ENCODE measurements around the gene SCYL3. TPM values are rescaled to one million over a fixed set of nuclear protein-coding genes. Genes with fewer than 3 reads are reported as not detected.

Gene SCYL3
- total and polyA plus RNA-seq, 2 experiments from 2014 or later, result 2.2 to 6.8 TPM

GRCh38 chr1:169835647-169836046 lies 58.0 kb downstream of the SCYL3 start (continued):
- TF ChIP-seq, protein P1, sequence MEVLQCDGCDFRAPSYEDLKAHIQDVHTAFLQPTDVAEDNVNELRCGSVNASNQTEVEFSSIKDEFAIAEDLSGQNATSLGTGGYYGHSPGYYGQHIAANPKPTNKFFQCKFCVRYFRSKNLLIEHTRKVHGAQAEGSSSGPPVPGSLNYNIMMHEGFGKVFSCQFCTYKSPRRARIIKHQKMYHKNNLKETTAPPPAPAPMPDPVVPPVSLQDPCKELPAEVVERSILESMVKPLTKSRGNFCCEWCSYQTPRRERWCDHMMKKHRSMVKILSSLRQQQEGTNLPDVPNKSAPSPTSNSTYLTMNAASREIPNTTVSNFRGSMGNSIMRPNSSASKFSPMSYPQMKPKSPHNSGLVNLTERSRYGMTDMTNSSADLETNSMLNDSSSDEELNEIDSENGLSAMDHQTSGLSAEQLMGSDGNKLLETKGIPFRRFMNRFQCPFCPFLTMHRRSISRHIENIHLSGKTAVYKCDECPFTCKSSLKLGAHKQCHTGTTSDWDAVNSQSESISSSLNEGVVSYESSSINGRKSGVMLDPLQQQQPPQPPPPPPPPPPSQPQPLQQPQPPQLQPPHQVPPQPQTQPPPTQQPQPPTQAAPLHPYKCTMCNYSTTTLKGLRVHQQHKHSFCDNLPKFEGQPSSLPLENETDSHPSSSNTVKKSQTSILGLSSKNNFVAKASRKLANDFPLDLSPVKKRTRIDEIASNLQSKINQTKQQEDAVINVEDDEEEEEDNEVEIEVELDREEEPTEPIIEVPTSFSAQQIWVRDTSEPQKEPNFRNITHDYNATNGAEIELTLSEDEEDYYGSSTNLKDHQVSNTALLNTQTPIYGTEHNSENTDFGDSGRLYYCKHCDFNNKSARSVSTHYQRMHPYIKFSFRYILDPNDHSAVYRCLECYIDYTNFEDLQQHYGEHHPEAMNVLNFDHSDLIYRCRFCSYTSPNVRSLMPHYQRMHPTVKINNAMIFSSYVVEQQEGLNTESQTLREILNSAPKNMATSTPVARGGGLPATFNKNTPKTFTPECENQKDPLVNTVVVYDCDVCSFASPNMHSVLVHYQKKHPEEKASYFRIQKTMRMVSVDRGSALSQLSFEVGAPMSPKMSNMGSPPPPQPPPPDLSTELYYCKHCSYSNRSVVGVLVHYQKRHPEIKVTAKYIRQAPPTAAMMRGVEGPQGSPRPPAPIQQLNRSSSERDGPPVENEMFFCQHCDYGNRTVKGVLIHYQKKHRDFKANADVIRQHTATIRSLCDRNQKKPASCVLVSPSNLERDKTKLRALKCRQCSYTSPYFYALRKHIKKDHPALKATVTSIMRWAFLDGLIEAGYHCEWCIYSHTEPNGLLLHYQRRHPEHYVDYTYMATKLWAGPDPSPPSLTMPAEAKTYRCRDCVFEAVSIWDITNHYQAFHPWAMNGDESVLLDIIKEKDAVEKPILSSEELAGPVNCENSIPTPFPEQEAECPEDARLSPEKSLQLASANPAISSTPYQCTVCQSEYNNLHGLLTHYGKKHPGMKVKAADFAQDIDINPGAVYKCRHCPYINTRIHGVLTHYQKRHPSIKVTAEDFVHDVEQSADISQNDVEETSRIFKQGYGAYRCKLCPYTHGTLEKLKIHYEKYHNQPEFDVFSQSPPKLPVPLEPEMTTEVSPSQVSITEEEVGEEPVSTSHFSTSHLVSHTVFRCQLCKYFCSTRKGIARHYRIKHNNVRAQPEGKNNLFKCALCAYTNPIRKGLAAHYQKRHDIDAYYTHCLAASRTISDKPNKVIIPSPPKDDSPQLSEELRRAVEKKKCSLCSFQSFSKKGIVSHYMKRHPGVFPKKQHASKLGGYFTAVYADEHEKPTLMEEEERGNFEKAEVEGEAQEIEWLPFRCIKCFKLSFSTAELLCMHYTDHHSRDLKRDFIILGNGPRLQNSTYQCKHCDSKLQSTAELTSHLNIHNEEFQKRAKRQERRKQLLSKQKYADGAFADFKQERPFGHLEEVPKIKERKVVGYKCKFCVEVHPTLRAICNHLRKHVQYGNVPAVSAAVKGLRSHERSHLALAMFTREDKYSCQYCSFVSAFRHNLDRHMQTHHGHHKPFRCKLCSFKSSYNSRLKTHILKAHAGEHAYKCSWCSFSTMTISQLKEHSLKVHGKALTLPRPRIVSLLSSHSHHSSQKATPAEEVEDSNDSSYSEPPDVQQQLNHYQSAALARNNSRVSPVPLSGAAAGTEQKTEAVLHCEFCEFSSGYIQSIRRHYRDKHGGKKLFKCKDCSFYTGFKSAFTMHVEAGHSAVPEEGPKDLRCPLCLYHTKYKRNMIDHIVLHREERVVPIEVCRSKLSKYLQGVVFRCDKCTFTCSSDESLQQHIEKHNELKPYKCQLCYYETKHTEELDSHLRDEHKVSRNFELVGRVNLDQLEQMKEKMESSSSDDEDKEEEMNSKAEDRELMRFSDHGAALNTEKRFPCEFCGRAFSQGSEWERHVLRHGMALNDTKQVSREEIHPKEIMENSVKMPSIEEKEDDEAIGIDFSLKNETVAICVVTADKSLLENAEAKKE (CRISPR knock-in tag; IDR thresholded peaks at IDR 0.05), result no peak
- TF ChIP-seq JUNB (IDR thresholded peaks at IDR 0.05; ENCODE audit: unreplicated experiment), result no peak
- TF ChIP-seq EZH2 (IDR thresholded peaks at IDR 0.05; ENCODE audit: low read depth, unreplicated experiment), result no peak

DNA sequence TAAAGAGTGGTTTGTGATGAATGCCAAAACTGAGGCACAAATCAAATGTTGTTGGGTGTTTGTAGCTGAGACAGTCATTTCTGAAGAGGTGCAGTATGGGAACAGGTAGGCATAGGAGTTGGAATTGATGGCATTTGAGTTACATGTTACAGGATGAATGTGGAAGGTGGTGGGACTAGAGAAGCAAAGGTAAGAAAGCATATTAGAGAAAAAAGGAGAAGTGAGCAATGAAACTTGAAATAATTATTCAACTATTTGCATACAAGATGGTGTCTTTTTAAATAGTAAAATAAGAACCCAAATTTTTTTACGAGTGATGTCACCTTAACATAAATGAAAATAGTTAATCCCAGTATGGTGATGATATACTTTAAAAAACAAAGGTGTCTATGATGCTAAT lies 58.8 kb downstream of the SCYL3 start:
- Mint-ChIP-seq H3K36me3 (ENCODE audit: low read depth) (peaks cover 60% of the 10 kb centered on the region), H3K27me3 (ENCODE audit: insufficient read depth, low read depth, poor library complexity) (no peaks in the 10 kb centered on the region), H3K4me3 (no peak overlapping the region), H3K27ac (no peak overlapping the region; the same call in 1 of the 2 replicates), H3K4me1 (no peaks in the 10 kb centered on the region), H3K9me3 (no peaks in the 10 kb centered on the region; the same call in 2 of the 3 replicates)
- ATAC-seq (no peak), DNase-seq (ENCODE audit: low spot score) (no peak)
- no peak overlapping the region for H3K4me2 ChIP-seq
- H4K20me1 ChIP-seq (replicated peaks; ENCODE audit: insufficient read depth), result no peaks in the 10 kb centered on the region; the same call in 1 of the 2 replicates
- H3K4me1 ChIP-seq (ENCODE audit: insufficient read depth), result no peaks in the 10 kb centered on the region
- no peaks in the 10 kb centered on the region for H3K27me3 ChIP-seq (ENCODE audit: insufficient read depth)
- no peak overlapping the region for H3K27ac ChIP-seq (ENCODE audit: low read depth)
- H3F3A ChIP-seq (replicated peaks; ENCODE audit: low read depth), result no peaks in the 10 kb centered on the region
- no peak overlapping the region for H3K4me3 ChIP-seq
- H3K79me2 ChIP-seq (replicated peaks; ENCODE audit: insufficient read depth), result peaks cover 11% of the 10 kb centered on the region; the same call in 1 of the 2 replicates
- H3K9me2 ChIP-seq (ENCODE audit: insufficient read depth), result no peaks in the 10 kb centered on the region
- H3K36me3 ChIP-seq (ENCODE audit: insufficient read depth), result peaks cover 50% of the 10 kb centered on the region
- H2AFZ ChIP-seq, result no peak overlapping the region
- TF ChIP-seq EZH2 (IDR thresholded peaks at IDR 0.05; ENCODE audit: low read depth, unreplicated experiment) (no peak), ZNF114 (CRISPR knock-in tag; IDR thresholded peaks at IDR 0.05) (no peak), CREB1 (CRISPR knock-in tag; IDR thresholded peaks at IDR 0.05; ENCODE audit: low read depth) (no peak), EZH2phosphoT487 (IDR thresholded peaks at IDR 0.05; ENCODE audit: unreplicated experiment) (no peak), JUNB (IDR thresholded peaks at IDR 0.05; ENCODE audit: unreplicated experiment) (no peak), CTCF (conservative IDR thresholded peaks at IDR 0.05; ENCODE audit: low read depth in 2 of 2) (no peak), ZNF331 (CRISPR knock-in tag; IDR thresholded peaks at IDR 0.05; ENCODE audit: low read depth) (no peak), NANOG (IDR thresholded peaks at IDR 0.05; ENCODE audit: borderline replicate concordance) (no peak), POLR2AphosphoS5 (IDR thresholded peaks at IDR 0.05; ENCODE audit: low read depth) (no peak)
- TF ChIP-seq, protein P2, sequence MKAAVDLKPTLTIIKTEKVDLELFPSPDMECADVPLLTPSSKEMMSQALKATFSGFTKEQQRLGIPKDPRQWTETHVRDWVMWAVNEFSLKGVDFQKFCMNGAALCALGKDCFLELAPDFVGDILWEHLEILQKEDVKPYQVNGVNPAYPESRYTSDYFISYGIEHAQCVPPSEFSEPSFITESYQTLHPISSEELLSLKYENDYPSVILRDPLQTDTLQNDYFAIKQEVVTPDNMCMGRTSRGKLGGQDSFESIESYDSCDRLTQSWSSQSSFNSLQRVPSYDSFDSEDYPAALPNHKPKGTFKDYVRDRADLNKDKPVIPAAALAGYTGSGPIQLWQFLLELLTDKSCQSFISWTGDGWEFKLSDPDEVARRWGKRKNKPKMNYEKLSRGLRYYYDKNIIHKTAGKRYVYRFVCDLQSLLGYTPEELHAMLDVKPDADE (IDR thresholded peaks at IDR 0.05), result no peak
